K562 (cell line): ENCODE measurements around the gene WDR62. TPM values are rescaled to one million over a fixed set of nuclear protein-coding genes. Genes with fewer than 3 reads are reported as not detected.

ENCODE experiments used
- ATF7 ChIP-seq: fragments of 450-650 bp; IDR thresholded peaks from 2 replicates; pipeline ENCODE4 v1.7.1; 2014; ENCODE audit warnings: mild to moderate bottlenecking, moderate library complexity
- CBFB ChIP-seq: sonication (generic); formaldehyde crosslinking; IDR thresholded peaks from 2 replicates; pipeline ENCODE4 v1.4.0; 2020; ENCODE audit warnings: mild to moderate bottlenecking, missing genetic modification reagents
- CBX1 ChIP-seq: sonication (generic); IDR thresholded peaks from 2 replicates; pipeline ENCODE4 v1.6.1; 2016; ENCODE audit warnings: antibody characterized with exemption, low read depth, mild to moderate bottlenecking
- CHD2 ChIP-seq: IDR thresholded peaks from 2 replicates; pipeline ENCODE4 v1.6.1; 2011; ENCODE audit warnings: low read depth, low read length
- ESRRA ChIP-seq: fragments of 450-650 bp; IDR thresholded peaks from 2 replicates; pipeline ENCODE4 v1.6.1; 2014; ENCODE audit warnings: low read depth, mild to moderate bottlenecking, moderate library complexity, borderline replicate concordance
- ETV5 ChIP-seq: sonication (generic); formaldehyde crosslinking; IDR thresholded peaks from 2 replicates; pipeline ENCODE4 v1.4.0; 2020; ENCODE audit warnings: low read depth, mild to moderate bottlenecking, missing genetic modification reagents
- EZH2 ChIP-seq: IDR thresholded peaks from 2 replicates; pipeline ENCODE4 v1.6.1; 2012; ENCODE audit warnings: low read depth, mild to moderate bottlenecking, inconsistent platforms, low read length, borderline replicate concordance
- FOXK1 ChIP-seq: sonication (generic); formaldehyde crosslinking; IDR thresholded peaks from 2 replicates; pipeline ENCODE4 v1.8.0; 2022; ENCODE audit warnings: missing genetic modification reagents, mild to moderate bottlenecking, borderline replicate concordance
- KAT2B ChIP-seq: IDR thresholded peaks from one replicate; pipeline ENCODE4 v1.6.1; 2012; ENCODE audit warnings: low read depth, mild to moderate bottlenecking, control low read depth, inconsistent platforms, low read length, moderate library complexity
- MNT ChIP-seq, 2 experiments: fragments of 450-650 bp; conservative IDR thresholded peaks; 2 replicates each; pipeline ENCODE4 v1.6.1; 2017; ENCODE audit warnings: mild to moderate bottlenecking in 2 of 2, moderate library complexity in 2 of 2
- NCOA6 ChIP-seq: fragments of 450-650 bp; IDR thresholded peaks from 2 replicates; pipeline ENCODE4 v1.6.1; 2017; ENCODE audit warnings: mild to moderate bottlenecking
- NR2C2 ChIP-seq, 2 experiments: fragments of 200-800 bp in 1 of 2; sonication (Bioruptor generic) in 1 of 2; sonication (generic) in 1 of 2; formaldehyde crosslinking in 1 of 2; IDR thresholded peaks; 2 replicates each; pipeline versions ENCODE4 v1.6.1 to v1.8.0; 2016 to 2022; ENCODE audit warnings: mild to moderate bottlenecking in 1 of 2, missing compliant biosample characterization in 1 of 2, missing genetic modification characterization in 1 of 2, missing genetic modification reagents in 1 of 2
- PHF21A ChIP-seq: fragments of 450-650 bp; IDR thresholded peaks from 2 replicates; pipeline ENCODE4 v1.6.1; 2017; ENCODE audit warnings: low read depth, borderline replicate concordance
- RBBP5 ChIP-seq: fragments of 200-600 bp; sonication (generic); IDR thresholded peaks from 2 replicates; pipeline ENCODE4 v1.6.1; 2012; ENCODE audit warnings: borderline replicate concordance, mild to moderate bottlenecking, low read length, control low read depth, inconsistent platforms; ENCODE audit not compliant: insufficient read depth, poor library complexity, severe bottlenecking
- RUNX1 ChIP-seq: sonication (generic); IDR thresholded peaks from 2 replicates; pipeline ENCODE4 v1.6.1; 2016; ENCODE audit warnings: antibody characterized with exemption, low read depth
- SREBF2 ChIP-seq: sonication (generic); formaldehyde crosslinking; IDR thresholded peaks from 2 replicates; pipeline ENCODE4 v1.4.0; 2020; ENCODE audit warnings: mild to moderate bottlenecking, missing genetic modification reagents
- ZNF586 ChIP-seq: fragments of 450-650 bp; formaldehyde crosslinking; conservative IDR thresholded peaks from 2 replicates; pipeline ENCODE4 v1.4.0; 2020; ENCODE audit warnings: mild to moderate bottlenecking, moderate library complexity
- ZNF830 ChIP-seq: fragments of 250-450 bp; sonication (Bioruptor Pico); IDR thresholded peaks from 2 replicates; pipeline ENCODE4 v1.5.0; 2021; ENCODE audit warnings: mild to moderate bottlenecking
- ZSCAN32 ChIP-seq: fragments of 450-650 bp; formaldehyde crosslinking; IDR thresholded peaks from 2 replicates; pipeline ENCODE4 v1.4.0; 2020; ENCODE audit warnings: mild to moderate bottlenecking, moderate library complexity
- polyA plus RNA-seq, 8 experiments: library from polyadenylated mRNA; depleted of rRNA in 4 of 8; stranded (reverse) in 5 of 8; unstranded in 3 of 8; fragments of >200 nt; fragmentation: Nextera tagmentation in 2 of 8; fragmentation: Illumina TruSeq in 1 of 8; extraction: Ambion mirVana in 2 of 8; extraction: Trizol in 1 of 8; gene quantifications; 2 replicates each; pipeline versions ENCODE4 v1.2.1 to v1.2.3, GENCODE V29; 2011 to 2014; ENCODE audit warnings: inconsistent platforms in 1 of 8, missing spikeins in 1 of 8
- total RNA-seq, 7 experiments: library from RNA; depleted of rRNA in 6 of 7; stranded (reverse); fragments of >200 nt in 6 of 7; fragmentation: Illumina TruSeq in 2 of 7; extraction: Trizol in 2 of 7; gene quantifications; 2 replicates each; pipeline versions ENCODE4 v1.2.1 to v1.2.3, GENCODE V29; 2011 to 2021; ENCODE audit warnings: low replicate concordance in 1 of 7
- TF ChIP-seq, protein P1 (sequence below): IDR thresholded peaks from 2 replicates; pipeline ENCODE4 v1.6.1; 2016; ENCODE audit warnings: missing genetic modification characterization, missing compliant biosample characterization
- TF ChIP-seq, protein P2 (sequence below), 2 experiments: fragments of 450-650 bp; IDR thresholded peaks; 2 replicates each; pipeline ENCODE4 v1.6.1; 2018; ENCODE audit warnings: mild to moderate bottlenecking in 2 of 2, low read depth in 1 of 2; ENCODE audit not compliant: partially characterized antibody in 2 of 2

The WDR62 gene
- total and polyA plus RNA-seq, 9 of the 15 experiments (the other 6 are each of a cell fraction or from before 2014, with no cell fraction given), result 0.35 to 32.8 (median 14.4) TPM

- TF ChIP-seq MNT (conservative IDR thresholded peaks at IDR 0.05), result peak; percentile 93 to 95
- no peak for TF ChIP-seq KAT2B
- no peak; the same call in 1 of the 2 replicates for TF ChIP-seq CBFB
- no peak for TF ChIP-seq ZNF586
- TF ChIP-seq ETV5, result peak; percentile 62; the same call in 1 of the 2 replicates
- 0 out of 2 replicates have a peak, but pooled peaks have one; percentile 15 for TF ChIP-seq RUNX1
- TF ChIP-seq CBX1, result peak; percentile 52; the same call in 1 of the 2 replicates
- TF ChIP-seq ZSCAN32, result no peak
- TF ChIP-seq, protein P1, sequence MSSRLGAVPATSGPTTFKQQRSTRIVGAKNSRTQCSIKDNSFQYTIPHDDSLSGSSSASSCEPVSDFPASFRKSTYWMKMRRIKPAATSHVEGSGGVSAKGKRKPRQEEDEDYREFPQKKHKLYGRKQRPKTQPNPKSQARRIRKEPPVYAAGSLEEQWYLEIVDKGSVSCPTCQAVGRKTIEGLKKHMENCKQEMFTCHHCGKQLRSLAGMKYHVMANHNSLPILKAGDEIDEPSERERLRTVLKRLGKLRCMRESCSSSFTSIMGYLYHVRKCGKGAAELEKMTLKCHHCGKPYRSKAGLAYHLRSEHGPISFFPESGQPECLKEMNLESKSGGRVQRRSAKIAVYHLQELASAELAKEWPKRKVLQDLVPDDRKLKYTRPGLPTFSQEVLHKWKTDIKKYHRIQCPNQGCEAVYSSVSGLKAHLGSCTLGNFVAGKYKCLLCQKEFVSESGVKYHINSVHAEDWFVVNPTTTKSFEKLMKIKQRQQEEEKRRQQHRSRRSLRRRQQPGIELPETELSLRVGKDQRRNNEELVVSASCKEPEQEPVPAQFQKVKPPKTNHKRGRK (tag), result no peak
- peak; percentile 33; the same call in 1 of the 2 replicates for TF ChIP-seq CHD2
- TF ChIP-seq RBBP5, result no peak
- TF ChIP-seq PHF21A, result 0 out of 2 replicates have a peak, but pooled peaks have one; percentile 17
- TF ChIP-seq NCOA6, result no peak
- TF ChIP-seq EZH2, result no peak
- TF ChIP-seq ESRRA, result 0 out of 2 replicates have a peak, but pooled peaks have one; percentile 38
- TF ChIP-seq FOXK1 (CRISPR knock-in tag), result 0 out of 2 replicates have a peak, but pooled peaks have one; percentile 49
- TF ChIP-seq ZNF830, result no peak
- peak; percentile 93 for TF ChIP-seq ATF7
- TF ChIP-seq SREBF2 (CRISPR knock-in tag), result no peak
- TF ChIP-seq, protein P2, sequence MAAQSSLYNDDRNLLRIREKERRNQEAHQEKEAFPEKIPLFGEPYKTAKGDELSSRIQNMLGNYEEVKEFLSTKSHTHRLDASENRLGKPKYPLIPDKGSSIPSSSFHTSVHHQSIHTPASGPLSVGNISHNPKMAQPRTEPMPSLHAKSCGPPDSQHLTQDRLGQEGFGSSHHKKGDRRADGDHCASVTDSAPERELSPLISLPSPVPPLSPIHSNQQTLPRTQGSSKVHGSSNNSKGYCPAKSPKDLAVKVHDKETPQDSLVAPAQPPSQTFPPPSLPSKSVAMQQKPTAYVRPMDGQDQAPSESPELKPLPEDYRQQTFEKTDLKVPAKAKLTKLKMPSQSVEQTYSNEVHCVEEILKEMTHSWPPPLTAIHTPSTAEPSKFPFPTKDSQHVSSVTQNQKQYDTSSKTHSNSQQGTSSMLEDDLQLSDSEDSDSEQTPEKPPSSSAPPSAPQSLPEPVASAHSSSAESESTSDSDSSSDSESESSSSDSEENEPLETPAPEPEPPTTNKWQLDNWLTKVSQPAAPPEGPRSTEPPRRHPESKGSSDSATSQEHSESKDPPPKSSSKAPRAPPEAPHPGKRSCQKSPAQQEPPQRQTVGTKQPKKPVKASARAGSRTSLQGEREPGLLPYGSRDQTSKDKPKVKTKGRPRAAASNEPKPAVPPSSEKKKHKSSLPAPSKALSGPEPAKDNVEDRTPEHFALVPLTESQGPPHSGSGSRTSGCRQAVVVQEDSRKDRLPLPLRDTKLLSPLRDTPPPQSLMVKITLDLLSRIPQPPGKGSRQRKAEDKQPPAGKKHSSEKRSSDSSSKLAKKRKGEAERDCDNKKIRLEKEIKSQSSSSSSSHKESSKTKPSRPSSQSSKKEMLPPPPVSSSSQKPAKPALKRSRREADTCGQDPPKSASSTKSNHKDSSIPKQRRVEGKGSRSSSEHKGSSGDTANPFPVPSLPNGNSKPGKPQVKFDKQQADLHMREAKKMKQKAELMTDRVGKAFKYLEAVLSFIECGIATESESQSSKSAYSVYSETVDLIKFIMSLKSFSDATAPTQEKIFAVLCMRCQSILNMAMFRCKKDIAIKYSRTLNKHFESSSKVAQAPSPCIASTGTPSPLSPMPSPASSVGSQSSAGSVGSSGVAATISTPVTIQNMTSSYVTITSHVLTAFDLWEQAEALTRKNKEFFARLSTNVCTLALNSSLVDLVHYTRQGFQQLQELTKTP (IDR thresholded peaks at IDR 0.05; ENCODE audit: low read depth in 1 of 2, partially characterized antibody in 2 of 2), result peak in 1 of 2 experiments; percentile 88
- TF ChIP-seq NR2C2 (CRISPR knock-in tag; IDR thresholded peaks at IDR 0.05), result 0 out of 2 replicates have a peak, but pooled peaks have one; percentile 19
- peak; percentile 78 for TF ChIP-seq NR2C2 (tag; IDR thresholded peaks at IDR 0.05)
Observed at GRCh38 chr19:36054119-36054732, 471 bp upstream of the WDR62 start, which contains the start of gene THAP8 (continued).
